Cortex of kidney (tissue), 1 donor: ENCODE results near the gene ADCY9.

Source experiments
- DNase-seq: peaks from one replicate; lab custom pipeline; 2025; lab: John Stamatoyannopoulos, UW

ADCY9 gene

GRCh38 chr16:4032768-4033167 lies 83.5 kb downstream of the ADCY9 start:
- DNase-seq = no peak

- DNase-seq = no peak
Measured at GRCh38 chr16:4028144-4028543, 88.1 kb downstream of the ADCY9 start.

- no peak for DNase-seq
Measured at GRCh38 chr16:4026854-4027253, 89.4 kb downstream of the ADCY9 start.

- DNase-seq = no peak
Measured at GRCh38 chr16:4025428-4025827, 90.8 kb downstream of the ADCY9 start.

GRCh38 chr16:4021916-4022315 lies 94.3 kb downstream of the ADCY9 start:
- no peak for DNase-seq

GRCh38 chr16:4021070-4021779 lies 95.0 kb downstream of the ADCY9 start:
- DNase-seq = no peak

GRCh38 chr16:4019371-4019791 lies 96.9 kb downstream of the ADCY9 start:
- DNase-seq = no peak

GRCh38 chr16:4018391-4018790 lies 97.9 kb downstream of the ADCY9 start:
- DNase-seq = no peak

- DNase-seq = no peak
Measured at GRCh38 chr16:4017807-4018206, 98.4 kb downstream of the ADCY9 start.

- no peak for DNase-seq
Measured at GRCh38 chr16:4016658-4017057, 99.6 kb downstream of the ADCY9 start.

GRCh38 chr16:4016005-4016352 lies 100.3 kb downstream of the ADCY9 start:
- no peak for DNase-seq

GRCh38 chr16:4015275-4016004 lies 100.8 kb downstream of the ADCY9 start:
- DNase-seq = no peak

GRCh38 chr16:4011940-4012629 lies 104.2 kb downstream of the ADCY9 start:
- no peak for DNase-seq

- DNase-seq = no peak
Measured at GRCh38 chr16:4011225-4011939, 104.9 kb downstream of the ADCY9 start.

GRCh38 chr16:4010225-4011158 lies 105.8 kb downstream of the ADCY9 start:
- DNase-seq = no peak

GRCh38 chr16:4009177-4009576 lies 107.1 kb downstream of the ADCY9 start:
- no peak for DNase-seq

GRCh38 chr16:4008116-4008515 lies 108.1 kb downstream of the ADCY9 start:
- no peak for DNase-seq

- no peak for DNase-seq
Measured at GRCh38 chr16:4006397-4006999, 109.7 kb downstream of the ADCY9 start.

- DNase-seq = no peak
Measured at GRCh38 chr16:4005731-4006130, 110.5 kb downstream of the ADCY9 start.

GRCh38 chr16:4005281-4005680 lies 111.0 kb downstream of the ADCY9 start:
- no peak for DNase-seq

GRCh38 chr16:4004206-4004605 lies 112.0 kb downstream of the ADCY9 start:
- DNase-seq = no peak
